Measurements from ENCODE around the gene STAT4.
"Not testable (repeated sequence)": the region's sequence is repeated elsewhere in the genome, so short reads cannot be mapped to it uniquely, and the experiment has no call there.

Gene STAT4

GRCh38 chr2:190999058-190999457 is 151.7 kb downstream of the STAT4 start:
- Histone ChIP-seq H3K9me3 (ENCODE audit: control insufficient read depth in 1 of 2, low read length in 2 of 2) (no peaks in the 10 kb centered on the region), H3K36me3 (ENCODE audit: control insufficient read depth in 1 of 2, insufficient read depth in 2 of 2, low read length in 2 of 2) (peaks cover 81 to 91% of the 10 kb centered on the region in 2 donors), H3K27ac (ENCODE audit: low read length) (no peak overlapping the region)

GRCh38 chr2:190997526-190998113 is 153.2 kb downstream of the STAT4 start:
- H3K9me3 ChIP-seq (ENCODE audit: control insufficient read depth in 1 of 2, low read length in 2 of 2): no peaks in the 10 kb centered on the region
- no peak overlapping the region for H3K27ac ChIP-seq (ENCODE audit: low read length)
- H3K4me1 ChIP-seq (ENCODE audit: control insufficient read depth in 1 of 2, insufficient read depth in 2 of 2, low read length in 2 of 2): peaks cover 0 to 8% of the 10 kb centered on the region in 2 donors
- H3K4me3 ChIP-seq (ENCODE audit: low read depth in 1 of 2, low read length in 2 of 2): no peak overlapping the region
- H3K36me3 ChIP-seq (ENCODE audit: control insufficient read depth in 1 of 2, insufficient read depth in 2 of 2, low read length in 2 of 2): peaks cover 78 to 89% of the 10 kb centered on the region in 2 donors
- H3K27me3 ChIP-seq (ENCODE audit: low read depth, low read length): no peaks in the 10 kb centered on the region

More at GRCh38 chr2:190999058-190999457, 151.7 kb downstream of the STAT4 start:
- Histone ChIP-seq H3K27me3 (ENCODE audit: low read depth, low read length) (no peaks in the 10 kb centered on the region), H3K4me3 (ENCODE audit: low read depth in 1 of 2, low read length in 2 of 2) (no peak overlapping the region), H3K4me1 (ENCODE audit: control insufficient read depth in 1 of 2, insufficient read depth in 2 of 2, low read length in 2 of 2) (peaks cover 0 to 8% of the 10 kb centered on the region in 2 donors)

- peaks cover 0 to 8% of the 10 kb centered on the region in 2 donors for H3K4me1 ChIP-seq (ENCODE audit: control insufficient read depth in 1 of 2, insufficient read depth in 2 of 2, low read length in 2 of 2)
- no peaks in the 10 kb centered on the region for H3K27me3 ChIP-seq (ENCODE audit: low read depth, low read length)
- H3K4me3 ChIP-seq (ENCODE audit: low read depth in 1 of 2, low read length in 2 of 2): no peak overlapping the region
- H3K36me3 ChIP-seq (ENCODE audit: control insufficient read depth in 1 of 2, insufficient read depth in 2 of 2, low read length in 2 of 2): peaks cover 72 to 89% of the 10 kb centered on the region in 2 donors
- no peaks in the 10 kb centered on the region for H3K9me3 ChIP-seq (ENCODE audit: control insufficient read depth in 1 of 2, low read length in 2 of 2)
- H3K27ac ChIP-seq (ENCODE audit: low read length): no peak overlapping the region
These were observed 153.8 kb downstream of the STAT4 start for GRCh38 chr2:190996947-190997346.

GRCh38 chr2:190996338-190996946 is 154.4 kb downstream of the STAT4 start:
- no peak overlapping the region for H3K4me3 ChIP-seq (ENCODE audit: low read depth in 1 of 2, low read length in 2 of 2)
- H3K27ac ChIP-seq (ENCODE audit: low read length): no peak overlapping the region
- H3K36me3 ChIP-seq (ENCODE audit: control insufficient read depth in 1 of 2, insufficient read depth in 2 of 2, low read length in 2 of 2): peaks cover 71 to 86% of the 10 kb centered on the region in 2 donors
- no peaks in the 10 kb centered on the region for H3K9me3 ChIP-seq (ENCODE audit: control insufficient read depth in 1 of 2, low read length in 2 of 2)
- no peaks in the 10 kb centered on the region for H3K27me3 ChIP-seq (ENCODE audit: low read depth, low read length)
- peaks cover 0 to 8% of the 10 kb centered on the region in 2 donors for H3K4me1 ChIP-seq (ENCODE audit: control insufficient read depth in 1 of 2, insufficient read depth in 2 of 2, low read length in 2 of 2)

GRCh38 chr2:190995315-190995714 is 155.5 kb downstream of the STAT4 start:
- H3K4me3 ChIP-seq (ENCODE audit: low read depth in 1 of 2, low read length in 2 of 2); H3K9me3 ChIP-seq (ENCODE audit: control insufficient read depth in 1 of 2, low read length in 2 of 2); H3K27me3 ChIP-seq (ENCODE audit: low read depth, low read length); H3K27ac ChIP-seq (ENCODE audit: low read length); H3K4me1 ChIP-seq (ENCODE audit: control insufficient read depth in 1 of 2, insufficient read depth in 2 of 2, low read length in 2 of 2): not testable (repeated sequence)
- H3K36me3 ChIP-seq (ENCODE audit: control insufficient read depth in 1 of 2, insufficient read depth in 2 of 2, low read length in 2 of 2): peaks cover 77 to 86% of the 10 kb centered on the region in 2 donors

GRCh38 chr2:190994148-190994547 is 156.6 kb downstream of the STAT4 start:
- H3K4me1 ChIP-seq (ENCODE audit: control insufficient read depth in 1 of 2, insufficient read depth in 2 of 2, low read length in 2 of 2): peaks cover 0 to 8% of the 10 kb centered on the region in 2 donors
- no peaks in the 10 kb centered on the region for H3K9me3 ChIP-seq (ENCODE audit: control insufficient read depth in 1 of 2, low read length in 2 of 2)
- H3K27ac ChIP-seq (ENCODE audit: low read length): no peak overlapping the region
- H3K4me3 ChIP-seq (ENCODE audit: low read depth in 1 of 2, low read length in 2 of 2): no peak overlapping the region
- H3K36me3 ChIP-seq (ENCODE audit: control insufficient read depth in 1 of 2, insufficient read depth in 2 of 2, low read length in 2 of 2): peaks cover 76 to 86% of the 10 kb centered on the region in 2 donors
- no peaks in the 10 kb centered on the region for H3K27me3 ChIP-seq (ENCODE audit: low read depth, low read length)

GRCh38 chr2:190993292-190993643 is 157.5 kb downstream of the STAT4 start:
- Histone ChIP-seq H3K4me3 (ENCODE audit: low read depth in 1 of 2, low read length in 2 of 2) (no peak overlapping the region), H3K27me3 (ENCODE audit: low read depth, low read length) (no peaks in the 10 kb centered on the region), H3K27ac (ENCODE audit: low read length) (no peak overlapping the region), H3K4me1 (ENCODE audit: control insufficient read depth in 1 of 2, insufficient read depth in 2 of 2, low read length in 2 of 2) (peaks cover 0 to 8% of the 10 kb centered on the region in 2 donors), H3K9me3 (ENCODE audit: control insufficient read depth in 1 of 2, low read length in 2 of 2) (no peaks in the 10 kb centered on the region), H3K36me3 (ENCODE audit: control insufficient read depth in 1 of 2, insufficient read depth in 2 of 2, low read length in 2 of 2) (peaks cover 81 to 84% of the 10 kb centered on the region in 2 donors)

GRCh38 chr2:190990132-190990531 is 160.7 kb downstream of the STAT4 start:
- Histone ChIP-seq H3K4me1 (ENCODE audit: control insufficient read depth in 1 of 2, insufficient read depth in 2 of 2, low read length in 2 of 2) (no peaks in the 10 kb centered on the region), H3K27ac (ENCODE audit: low read length) (no peak overlapping the region), H3K27me3 (ENCODE audit: low read depth, low read length) (no peaks in the 10 kb centered on the region), H3K36me3 (ENCODE audit: control insufficient read depth in 1 of 2, insufficient read depth in 2 of 2, low read length in 2 of 2) (peaks cover 83 to 87% of the 10 kb centered on the region in 2 donors), H3K9me3 (ENCODE audit: control insufficient read depth in 1 of 2, low read length in 2 of 2) (no peaks in the 10 kb centered on the region), H3K4me3 (ENCODE audit: low read depth in 1 of 2, low read length in 2 of 2) (no peak overlapping the region)

GRCh38 chr2:190988910-190989309 is 161.9 kb downstream of the STAT4 start:
- Histone ChIP-seq H3K27ac (ENCODE audit: low read length) (no peak overlapping the region), H3K4me1 (ENCODE audit: control insufficient read depth in 1 of 2, insufficient read depth in 2 of 2, low read length in 2 of 2) (no peaks in the 10 kb centered on the region), H3K9me3 (ENCODE audit: control insufficient read depth in 1 of 2, low read length in 2 of 2) (no peaks in the 10 kb centered on the region), H3K27me3 (ENCODE audit: low read depth, low read length) (no peaks in the 10 kb centered on the region), H3K4me3 (ENCODE audit: low read depth in 1 of 2, low read length in 2 of 2) (no peak overlapping the region), H3K36me3 (ENCODE audit: control insufficient read depth in 1 of 2, insufficient read depth in 2 of 2, low read length in 2 of 2) (peaks cover 86 to 91% of the 10 kb centered on the region in 2 donors)

- Histone ChIP-seq H3K27ac (ENCODE audit: low read length) (no peak overlapping the region), H3K4me1 (ENCODE audit: control insufficient read depth in 1 of 2, insufficient read depth in 2 of 2, low read length in 2 of 2) (no peaks in the 10 kb centered on the region), H3K36me3 (ENCODE audit: control insufficient read depth in 1 of 2, insufficient read depth in 2 of 2, low read length in 2 of 2) (peaks cover 86 to 91% of the 10 kb centered on the region in 2 donors), H3K4me3 (ENCODE audit: low read depth in 1 of 2, low read length in 2 of 2) (no peak overlapping the region), H3K27me3 (ENCODE audit: low read depth, low read length) (no peaks in the 10 kb centered on the region), H3K9me3 (ENCODE audit: control insufficient read depth in 1 of 2, low read length in 2 of 2) (no peaks in the 10 kb centered on the region)
These were observed 162.9 kb downstream of the STAT4 start for GRCh38 chr2:190987938-190988337.

GRCh38 chr2:190987116-190987515 is 163.7 kb downstream of the STAT4 start:
- Histone ChIP-seq H3K27ac (ENCODE audit: low read length) (no peak overlapping the region), H3K4me1 (ENCODE audit: control insufficient read depth in 1 of 2, insufficient read depth in 2 of 2, low read length in 2 of 2) (no peaks in the 10 kb centered on the region), H3K27me3 (ENCODE audit: low read depth, low read length) (no peaks in the 10 kb centered on the region), H3K36me3 (ENCODE audit: control insufficient read depth in 1 of 2, insufficient read depth in 2 of 2, low read length in 2 of 2) (peaks cover 93 to 94% of the 10 kb centered on the region in 2 donors), H3K9me3 (ENCODE audit: control insufficient read depth in 1 of 2, low read length in 2 of 2) (no peaks in the 10 kb centered on the region), H3K4me3 (ENCODE audit: low read depth in 1 of 2, low read length in 2 of 2) (no peak overlapping the region)
